HepG2 (cell line): ENCODE measurements around the gene GDF7. TPM values are rescaled to one million over a fixed set of nuclear protein-coding genes. Genes with fewer than 3 reads are reported as not detected.

ENCODE experiments used
- ARID3A ChIP-seq: IDR thresholded peaks from 2 replicates; pipeline ENCODE4 v1.6.1; 2012; ENCODE audit warnings: low read depth, low read length, improper control_type of control experiment
- ASH2L ChIP-seq: fragments of 300-600, 200-600 bp; sonication (generic); IDR thresholded peaks from 2 replicates; pipeline ENCODE4 v1.7.0; 2017; ENCODE audit warnings: low read depth, mild to moderate bottlenecking, moderate library complexity, mixed read lengths, low read length; ENCODE audit not compliant: insufficient read length
- EP300 ChIP-seq, 3 experiments: sonication (generic) in 1 of 3; formaldehyde crosslinking in 1 of 3; IDR thresholded peaks; 2 replicates each; pipeline versions ENCODE4 v1.5.1 to v1.6.1; 2011 to 2020; ENCODE audit warnings: low read depth in 2 of 3, low read length in 2 of 3, borderline replicate concordance in 1 of 3, improper control_type of control experiment in 1 of 3, mild to moderate bottlenecking in 1 of 3, missing genetic modification reagents in 1 of 3, moderate library complexity in 1 of 3
- ESRRA ChIP-seq: sonication (generic); formaldehyde crosslinking; IDR thresholded peaks from 2 replicates; pipeline ENCODE4 v1.5.1; 2020; ENCODE audit warnings: mild to moderate bottlenecking, low read depth, missing genetic modification reagents
- GABPB1 ChIP-seq: IDR thresholded peaks from 2 replicates; pipeline ENCODE4 v1.6.1; 2016; ENCODE audit warnings: mild to moderate bottlenecking, missing genetic modification reagents, moderate library complexity, missing compliant biosample characterization
- KDM3A ChIP-seq: IDR thresholded peaks from 2 replicates; pipeline ENCODE4 v1.6.1; 2018; ENCODE audit warnings: low read depth, missing compliant biosample characterization
- KLF6 ChIP-seq: IDR thresholded peaks from 2 replicates; pipeline ENCODE4 v1.8.0; 2016; ENCODE audit warnings: missing biosample characterization, missing genetic modification reagents
- NONO ChIP-seq, 2 experiments: fragments of 450-650 bp in 1 of 2; sonication (generic) in 1 of 2; formaldehyde crosslinking in 1 of 2; IDR thresholded peaks in 1 of 2; conservative IDR thresholded peaks in 1 of 2; 2 replicates each; pipeline versions ENCODE4 v1.6.1 to v1.8.0; 2017 to 2022; ENCODE audit warnings: mild to moderate bottlenecking in 1 of 2, missing genetic modification reagents in 1 of 2, moderate library complexity in 1 of 2
- PBX2 ChIP-seq: IDR thresholded peaks from 2 replicates; pipeline ENCODE4 v1.6.1; 2016; ENCODE audit warnings: control low read depth
- PCBP2 ChIP-seq: fragments of 200-400 bp; formaldehyde crosslinking; optimal IDR thresholded peaks from 2 replicates; pipeline ENCODE3; 2018; ENCODE audit warnings: low read length, low read depth; ENCODE audit not compliant: poor library complexity, severe bottlenecking
- RFXANK ChIP-seq: IDR thresholded peaks from 2 replicates; pipeline ENCODE4 v1.6.1; 2016
- SMAD3 ChIP-seq: sonication (generic); formaldehyde crosslinking; IDR thresholded peaks from 2 replicates; pipeline ENCODE4 v1.4.0; 2020; ENCODE audit warnings: missing genetic modification reagents
- ZFX ChIP-seq: sonication (generic); formaldehyde crosslinking; IDR thresholded peaks from 2 replicates; pipeline ENCODE4 v1.4.0; 2020; ENCODE audit warnings: mild to moderate bottlenecking, low read depth, missing genetic modification reagents, moderate library complexity
- ZFYVE20 ChIP-seq: sonication (generic); formaldehyde crosslinking; IDR thresholded peaks from 2 replicates; pipeline ENCODE4 v1.8.0; 2023; ENCODE audit warnings: low read depth, mild to moderate bottlenecking, moderate library complexity, missing genetic modification reagents, borderline replicate concordance
- ZNF30 ChIP-seq: sonication (generic); formaldehyde crosslinking; IDR thresholded peaks from 2 replicates; pipeline ENCODE4 v1.5.0; 2020; ENCODE audit warnings: mild to moderate bottlenecking, missing genetic modification reagents
- ZNF761 ChIP-seq: sonication (generic); formaldehyde crosslinking; conservative IDR thresholded peaks from 2 replicates; pipeline ENCODE4 v1.4.0; 2020; ENCODE audit warnings: mild to moderate bottlenecking, missing genetic modification reagents
- ZNF770 ChIP-seq: sonication (generic); formaldehyde crosslinking; IDR thresholded peaks from 2 replicates; pipeline ENCODE4 v1.5.0; 2020; ENCODE audit warnings: mild to moderate bottlenecking, missing genetic modification reagents
- polyA plus RNA-seq, 8 experiments: library from polyadenylated mRNA; depleted of rRNA in 3 of 8; stranded (reverse) in 7 of 8; unstranded in 1 of 8; fragments of >200 nt; fragmentation: Illumina TruSeq in 4 of 8; extraction: Trizol in 4 of 8; gene quantifications; 2 replicates each; pipeline versions ENCODE4 v1.2.1 to v1.2.3, GENCODE V29; 2011 to 2016; ENCODE audit warnings: low read depth in 4 of 8, missing spikeins in 1 of 8, mixed read lengths in 1 of 8; ENCODE audit not compliant: insufficient read depth in 1 of 8
- total RNA-seq, 5 experiments: library from RNA; depleted of rRNA; stranded (reverse); fragments of >200 nt; fragmentation: Illumina TruSeq; extraction: Trizol; gene quantifications; 2 replicates each; pipeline ENCODE4 v1.2.3, GENCODE V29; 2016; ENCODE audit warnings: low read depth in 1 of 5
- TF ChIP-seq, protein P1 (sequence below): IDR thresholded peaks from 2 replicates; pipeline ENCODE4 v1.6.1; 2018; ENCODE audit warnings: missing genetic modification reagents
- TF ChIP-seq, protein P2 (sequence below): IDR thresholded peaks from 2 replicates; pipeline ENCODE4 v1.6.1; 2016; ENCODE audit warnings: mild to moderate bottlenecking

GDF7 gene
- total and polyA plus RNA-seq, 2 of the 13 experiments (the other 11 are each of a cell fraction or from before 2014, with no cell fraction given), result 1.6 to 15.0 TPM

DNA sequence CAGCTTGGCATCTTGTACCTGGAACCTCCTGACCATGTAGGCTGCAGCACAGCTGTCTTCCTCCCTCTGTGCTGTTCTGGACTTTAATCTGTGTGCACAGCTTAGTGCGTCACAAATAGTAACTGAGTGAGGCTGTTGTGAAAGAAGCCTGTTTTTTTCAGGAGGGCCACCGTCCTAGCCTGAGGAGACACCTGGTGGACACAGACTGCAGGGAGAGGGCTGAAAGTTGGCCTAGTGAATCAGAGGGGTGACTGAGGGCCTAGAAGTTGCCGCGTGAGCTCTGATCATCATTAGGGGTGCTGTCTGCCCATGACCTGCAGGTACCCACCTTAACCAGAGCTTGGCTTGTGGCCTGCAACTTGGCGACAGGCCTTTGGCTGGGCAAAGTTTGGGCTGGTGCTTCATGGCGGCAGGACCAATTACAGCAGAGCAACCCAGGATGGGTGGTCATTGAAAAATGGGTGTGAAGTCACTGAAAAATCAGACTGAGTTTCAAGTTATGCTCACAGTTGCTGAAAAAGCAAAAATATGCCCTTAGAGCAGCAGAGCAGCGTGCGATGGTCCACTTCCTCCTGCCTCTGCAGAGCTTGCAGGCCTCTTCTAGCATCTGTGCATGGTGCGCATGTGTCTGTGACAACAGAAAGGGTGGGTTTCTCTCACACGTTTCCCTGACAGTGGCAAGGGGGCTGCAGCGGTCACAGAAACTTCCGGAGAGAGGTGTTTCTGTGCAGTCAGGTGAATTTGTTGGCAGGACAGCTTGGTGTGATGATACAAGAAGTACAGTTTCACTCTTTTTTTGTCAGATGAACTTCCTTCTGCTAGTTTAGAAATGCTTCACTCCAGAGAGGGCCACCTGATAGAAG is 9.6 kb downstream of the GDF7 start (continued):
- TF ChIP-seq ARID3A, result peak; percentile 44; the same call in 1 of the 2 replicates
- TF ChIP-seq GABPB1, result peak; percentile 40; the same call in 1 of the 2 replicates
- peak; percentile 66; the same call in 1 of the 2 replicates for TF ChIP-seq ESRRA (CRISPR knock-in tag)
- TF ChIP-seq ZFYVE20, result peak; percentile 77; the same call in 1 of the 2 replicates
- TF ChIP-seq RFXANK (CRISPR knock-in tag), result peak; percentile 54; the same call in 1 of the 2 replicates
- peak; percentile 55; the same call in 1 of the 2 replicates for TF ChIP-seq PBX2 (CRISPR knock-in tag)
- peak; percentile 63 for TF ChIP-seq ZNF770 (CRISPR knock-in tag)
- TF ChIP-seq ZNF30, result no peak
- TF ChIP-seq, protein P1, sequence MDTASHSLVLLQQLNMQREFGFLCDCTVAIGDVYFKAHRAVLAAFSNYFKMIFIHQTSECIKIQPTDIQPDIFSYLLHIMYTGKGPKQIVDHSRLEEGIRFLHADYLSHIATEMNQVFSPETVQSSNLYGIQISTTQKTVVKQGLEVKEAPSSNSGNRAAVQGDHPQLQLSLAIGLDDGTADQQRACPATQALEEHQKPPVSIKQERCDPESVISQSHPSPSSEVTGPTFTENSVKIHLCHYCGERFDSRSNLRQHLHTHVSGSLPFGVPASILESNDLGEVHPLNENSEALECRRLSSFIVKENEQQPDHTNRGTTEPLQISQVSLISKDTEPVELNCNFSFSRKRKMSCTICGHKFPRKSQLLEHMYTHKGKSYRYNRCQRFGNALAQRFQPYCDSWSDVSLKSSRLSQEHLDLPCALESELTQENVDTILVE (CRISPR knock-in tag), result peak; percentile 89; the same call in 1 of the 2 replicates
- TF ChIP-seq ZFX (CRISPR knock-in tag), result peak; percentile 91
- peak; percentile 53 to 86; a peak in 3 of 4 replicates for TF ChIP-seq EP300 (IDR thresholded peaks at IDR 0.05; ENCODE audit: low read depth in 2 of 2, low read length in 2 of 2)
- peak; percentile 75; the same call in 1 of the 2 replicates for TF ChIP-seq EP300 (CRISPR knock-in tag; IDR thresholded peaks at IDR 0.05; ENCODE audit: borderline replicate concordance)
- peak; percentile 67; the same call in 1 of the 2 replicates for TF ChIP-seq KLF6 (CRISPR knock-in tag)
- TF ChIP-seq, protein P2, sequence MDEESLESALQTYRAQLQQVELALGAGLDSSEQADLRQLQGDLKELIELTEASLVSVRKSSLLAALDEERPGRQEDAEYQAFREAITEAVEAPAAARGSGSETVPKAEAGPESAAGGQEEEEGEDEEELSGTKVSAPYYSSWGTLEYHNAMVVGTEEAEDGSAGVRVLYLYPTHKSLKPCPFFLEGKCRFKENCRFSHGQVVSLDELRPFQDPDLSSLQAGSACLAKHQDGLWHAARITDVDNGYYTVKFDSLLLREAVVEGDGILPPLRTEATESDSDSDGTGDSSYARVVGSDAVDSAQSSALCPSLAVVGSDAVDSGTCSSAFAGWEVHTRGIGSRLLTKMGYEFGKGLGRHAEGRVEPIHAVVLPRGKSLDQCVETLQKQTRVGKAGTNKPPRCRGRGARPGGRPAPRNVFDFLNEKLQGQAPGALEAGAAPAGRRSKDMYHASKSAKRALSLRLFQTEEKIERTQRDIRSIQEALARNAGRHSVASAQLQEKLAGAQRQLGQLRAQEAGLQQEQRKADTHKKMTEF, result peak; percentile 93
- peak; percentile 27 for TF ChIP-seq ASH2L
- no peak for TF ChIP-seq NONO (IDR thresholded peaks at IDR 0.05)
- TF ChIP-seq NONO (CRISPR knock-in tag; conservative IDR thresholded peaks at IDR 0.05), result peak; percentile 94
- peak; percentile 97 for TF ChIP-seq SMAD3 (CRISPR knock-in tag)
- no peak for TF ChIP-seq PCBP2
- TF ChIP-seq KDM3A (CRISPR knock-in tag), result peak; percentile 96; the same call in 1 of the 2 replicates
- TF ChIP-seq ZNF761 (CRISPR knock-in tag), result no peak; the same call in 1 of the 2 replicates
